Right renal pelvis (tissue), 4 donors: ENCODE measurements around the gene MACROD2. TPM values are rescaled to one million over a fixed set of nuclear protein-coding genes. Genes with fewer than 3 reads are reported as not detected.

Experiments used
- DNase-seq, 4 donors: peaks; one replicate each; pipeline ENCODE4 v3.0.0-alpha.2; 2013; ENCODE audit warnings: low read depth in 4 of 4, low spot score in 3 of 4, missing footprints in 1 of 4
- polyA plus RNA-seq, 4 donors: library from polyadenylated mRNA; unstranded; fragments of 120-200 nt; gene quantifications; one replicate each; pipeline ENCODE4 v1.2.1, GENCODE V29; 2013; ENCODE audit not compliant: insufficient read length in 4 of 4

The MACROD2 gene
- polyA plus RNA-seq, 4 donors, result 12.4 to 14.4 (median 13.6) TPM

DNA sequence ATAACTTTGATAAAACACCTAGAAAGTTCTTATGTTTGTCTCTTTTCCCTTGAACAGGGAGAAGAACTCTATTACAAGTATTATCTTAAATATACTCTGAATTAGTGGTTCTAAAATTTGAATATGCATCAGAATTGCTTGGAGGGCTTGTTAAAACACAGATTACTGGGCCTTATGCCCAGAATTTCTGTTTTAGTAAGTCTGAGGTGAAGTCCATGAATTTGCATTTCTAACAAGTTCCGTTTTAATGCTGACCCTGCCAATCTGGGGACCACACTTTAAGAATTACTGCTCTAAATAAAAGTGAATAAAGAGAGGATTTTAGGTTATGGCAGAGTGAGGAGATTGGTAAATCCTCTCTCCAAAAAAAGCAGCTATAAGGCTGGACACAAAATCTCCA is 510.2 kb downstream of the MACROD2 start:
- DNase-seq, result no peak

DNA sequence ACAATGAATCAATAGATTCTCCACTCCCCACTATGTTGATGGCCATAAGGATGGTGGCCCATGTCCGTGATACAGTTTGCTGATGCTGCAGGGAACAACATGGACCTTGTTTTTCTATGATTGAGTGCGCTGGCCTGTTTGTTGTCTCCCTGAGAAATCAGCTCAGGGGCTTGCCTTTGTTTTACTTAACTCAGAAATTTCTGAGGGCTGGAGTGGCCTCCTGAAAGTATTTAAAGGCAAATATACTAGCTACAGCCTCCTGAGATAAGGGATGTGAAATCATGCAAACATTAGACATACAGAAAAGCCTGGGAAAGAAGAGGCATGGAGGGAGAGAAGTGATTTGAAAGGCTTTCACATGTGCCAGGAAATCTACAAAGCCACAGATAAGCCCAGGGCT is 512.4 kb downstream of the MACROD2 start:
- DNase-seq, result no peak

DNA sequence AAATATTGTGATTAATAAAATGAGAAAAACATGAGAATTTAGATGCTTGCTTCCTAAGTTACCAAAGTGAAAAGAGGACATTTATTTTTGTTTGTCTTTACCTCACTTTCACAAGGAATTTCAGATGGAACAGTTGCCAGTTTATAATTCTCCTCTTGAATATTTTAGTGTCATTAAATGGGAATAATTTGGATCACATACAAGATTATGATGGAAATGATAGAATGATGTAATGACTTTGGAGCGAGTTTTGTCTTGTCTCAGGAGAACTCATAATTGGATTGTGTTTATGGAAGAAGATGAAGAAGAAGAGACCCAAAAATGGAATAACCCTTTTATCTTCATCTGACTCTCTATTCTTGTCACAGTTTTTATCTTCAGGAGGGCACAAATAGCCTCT is 515.0 kb downstream of the MACROD2 start:
- no peak for DNase-seq

DNA sequence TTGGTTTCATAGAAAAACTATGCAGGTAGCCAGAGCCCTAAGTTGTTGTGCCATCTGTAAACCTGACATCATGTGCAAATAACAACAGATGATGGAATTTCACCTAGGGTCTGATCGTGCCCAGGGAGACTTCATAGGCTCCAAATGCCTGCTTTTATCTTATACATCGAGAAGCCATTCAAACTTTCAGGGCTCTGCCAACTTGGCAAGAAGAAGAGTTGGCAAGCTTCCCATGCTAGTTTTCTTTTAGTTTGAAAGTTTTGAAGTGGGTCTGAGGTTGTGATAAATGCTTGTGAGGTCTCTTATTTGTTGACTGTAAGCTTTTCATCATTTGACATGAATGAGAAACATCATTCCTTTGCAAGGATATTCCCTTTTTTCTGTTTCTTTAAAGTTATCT is 517.5 kb downstream of the MACROD2 start:
- DNase-seq, result no peak

- no peak for DNase-seq
These were observed 523.3 kb downstream of the MACROD2 start for GRCh38 chr20:14518648-14519047.

- DNase-seq, result no peak
These were observed 525.7 kb downstream of the MACROD2 start for GRCh38 chr20:14521016-14521415.

- no peak for DNase-seq
These were observed 526.1 kb downstream of the MACROD2 start for GRCh38 chr20:14521436-14521835.

GRCh38 chr20:14522595-14522994 is 527.3 kb downstream of the MACROD2 start:
- DNase-seq, result no peak

GRCh38 chr20:14523090-14523489 is 527.8 kb downstream of the MACROD2 start:
- no peak for DNase-seq

DNA sequence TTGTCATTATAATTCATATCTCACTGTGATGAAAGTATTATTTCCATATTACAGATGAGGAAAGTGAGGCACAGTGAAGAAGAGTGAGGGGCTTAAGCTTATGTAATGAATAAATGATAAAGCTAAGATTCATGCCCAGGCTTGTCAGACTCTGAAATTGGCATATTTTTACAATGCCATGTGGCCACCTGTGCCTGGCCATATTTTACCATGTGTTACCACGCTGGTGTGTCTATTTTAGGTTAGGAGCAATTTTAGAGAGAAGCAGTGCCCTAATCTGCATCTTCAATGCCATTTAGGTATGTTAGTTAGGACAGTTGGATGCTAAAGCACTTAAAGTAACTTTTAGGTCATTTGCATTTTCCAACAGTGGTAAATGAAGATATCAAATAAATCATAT is 530.1 kb downstream of the MACROD2 start:
- DNase-seq, result no peak

DNA sequence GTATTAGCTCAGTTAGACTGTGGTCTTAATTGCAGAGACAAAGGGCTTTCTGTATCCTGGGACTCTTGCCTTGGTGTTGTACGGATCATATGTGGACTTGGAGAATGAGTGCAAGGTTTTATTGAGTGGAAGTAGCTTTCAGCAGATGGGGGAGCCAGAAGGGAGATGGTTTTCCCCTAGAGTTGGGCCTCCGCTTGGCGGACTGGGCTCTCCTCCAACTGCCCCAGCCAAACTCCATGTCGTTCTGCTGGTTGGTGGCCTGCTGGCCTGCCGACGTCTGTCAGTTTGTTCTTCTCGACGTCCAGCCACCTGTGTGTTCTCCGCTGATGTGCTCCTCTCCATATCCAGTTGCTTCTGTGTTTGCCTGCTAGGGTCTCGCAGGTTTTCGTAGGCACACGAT is 531.6 kb downstream of the MACROD2 start:
- DNase-seq, result no peak

- DNase-seq, result no peak
These were observed 536.5 kb downstream of the MACROD2 start for GRCh38 chr20:14531786-14532185.

DNA sequence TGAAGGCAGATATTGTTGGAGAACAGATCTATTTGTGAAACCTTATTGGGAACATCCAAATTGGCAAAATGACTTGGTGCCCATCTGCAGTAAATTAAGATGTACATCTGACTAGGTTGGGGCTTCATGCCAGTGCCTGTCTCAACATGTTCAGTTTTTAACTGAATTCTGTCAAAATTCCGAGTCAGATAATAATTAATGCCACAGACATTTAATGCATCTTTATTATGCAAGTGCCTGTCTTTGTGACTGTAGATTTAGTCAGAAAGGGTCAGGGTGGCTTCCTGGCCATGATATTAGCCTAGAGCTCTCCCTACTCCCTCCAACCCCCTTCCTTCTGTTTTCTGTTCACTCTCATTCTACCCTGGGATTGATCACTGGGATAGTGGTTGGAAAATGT is 541.4 kb downstream of the MACROD2 start:
- no peak for DNase-seq

DNA sequence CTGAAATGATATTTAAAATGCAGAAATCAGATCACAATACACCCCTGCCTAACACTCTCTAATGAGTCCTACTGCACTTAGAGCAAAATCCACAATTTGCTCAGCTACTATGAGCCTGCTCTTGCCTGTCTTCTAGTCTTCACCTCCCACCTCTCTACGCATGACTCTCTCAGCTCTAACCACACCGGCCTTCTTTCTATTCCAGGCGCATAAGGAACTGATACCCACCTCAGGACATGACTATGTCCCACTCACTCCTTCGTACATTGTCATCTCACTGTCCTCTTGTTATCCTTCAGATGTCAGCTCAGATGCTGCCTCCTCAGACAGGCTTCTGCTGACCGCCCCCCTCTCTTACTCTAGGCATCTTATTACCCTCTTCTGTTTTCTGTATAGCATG is 543.1 kb downstream of the MACROD2 start:
- no peak for DNase-seq

DNA sequence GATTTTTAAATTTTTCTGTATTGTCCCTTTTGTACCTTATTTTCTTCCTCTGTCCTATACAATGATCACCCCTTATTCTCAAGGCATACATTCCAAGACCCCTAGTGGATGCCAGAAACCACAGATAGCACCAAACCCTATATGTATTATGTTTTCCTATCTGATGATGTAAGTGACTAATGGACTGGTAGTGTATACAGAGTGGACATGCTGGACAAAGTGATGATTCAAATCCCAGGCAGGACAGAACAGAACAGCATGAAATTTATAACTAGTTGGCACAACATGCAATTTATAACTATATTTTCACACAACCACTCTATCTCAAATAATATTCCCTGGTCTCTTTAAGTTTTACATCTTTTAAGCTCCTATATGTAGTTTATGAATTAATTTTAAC is 547.7 kb downstream of the MACROD2 start:
- no peak for DNase-seq

- no peak for DNase-seq
These were observed 549.4 kb downstream of the MACROD2 start for GRCh38 chr20:14544688-14545087.

GRCh38 chr20:14550655-14551054 is 555.3 kb downstream of the MACROD2 start:
- no peak for DNase-seq

GRCh38 chr20:14553774-14554534 is 558.6 kb downstream of the MACROD2 start:
- DNase-seq, result no peak

DNA sequence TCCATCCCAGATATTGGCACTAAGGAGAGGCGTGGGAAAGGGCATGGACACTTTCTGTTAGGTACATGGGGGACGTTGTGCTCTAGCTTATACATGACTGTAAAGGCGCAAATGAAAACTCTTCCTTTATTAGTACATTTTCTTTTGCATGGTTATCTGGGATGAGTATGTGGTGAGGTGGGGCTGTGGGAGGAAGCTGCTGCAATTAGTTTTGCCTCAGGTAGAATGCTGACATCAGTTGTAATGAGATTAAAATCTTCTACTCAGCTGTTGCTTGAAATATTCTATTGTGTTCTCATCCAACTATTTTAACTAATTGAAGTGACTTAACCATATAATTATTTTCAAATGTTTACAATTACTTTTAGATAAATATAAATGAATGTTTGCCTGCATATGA is 560.4 kb downstream of the MACROD2 start:
- DNase-seq, result no peak

DNA sequence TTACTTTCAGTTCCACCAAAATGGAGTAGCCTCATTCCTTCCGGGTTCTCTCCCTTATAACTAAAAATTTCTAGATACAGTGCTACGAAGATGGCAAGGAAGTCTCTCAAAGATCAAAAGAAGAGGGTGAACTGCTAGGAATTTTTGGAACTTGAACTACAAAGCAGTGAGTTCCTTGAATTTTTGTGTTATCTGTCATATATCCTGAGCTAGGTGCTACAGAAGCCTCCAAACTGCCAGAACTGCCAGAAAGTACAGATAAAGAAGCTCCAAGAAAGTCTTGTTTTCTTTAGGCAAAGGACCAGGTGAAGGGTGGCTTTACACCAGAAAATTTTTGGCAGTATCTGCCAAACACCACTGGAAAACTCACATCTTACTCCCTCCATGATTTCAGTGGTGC is 560.9 kb downstream of the MACROD2 start:
- no peak for DNase-seq

DNA sequence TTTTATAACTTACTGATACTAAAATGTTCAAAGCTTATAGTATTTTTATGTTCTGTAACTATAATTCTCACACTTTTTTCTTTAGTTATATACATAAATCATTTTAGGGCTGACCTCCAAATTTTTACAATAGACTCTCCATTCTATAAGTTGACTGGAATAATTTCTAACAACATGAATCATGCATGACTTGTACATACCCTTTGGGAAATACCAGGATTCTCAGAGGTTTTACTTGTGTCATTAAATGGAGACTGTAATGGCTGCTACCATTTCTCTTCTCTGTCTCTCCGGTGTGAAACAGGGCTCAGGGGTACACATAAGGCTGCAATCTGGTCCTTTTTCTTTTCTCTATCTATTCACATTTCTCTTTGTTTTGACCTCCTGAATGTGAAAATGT is 564.3 kb downstream of the MACROD2 start:
- no peak for DNase-seq

DNA sequence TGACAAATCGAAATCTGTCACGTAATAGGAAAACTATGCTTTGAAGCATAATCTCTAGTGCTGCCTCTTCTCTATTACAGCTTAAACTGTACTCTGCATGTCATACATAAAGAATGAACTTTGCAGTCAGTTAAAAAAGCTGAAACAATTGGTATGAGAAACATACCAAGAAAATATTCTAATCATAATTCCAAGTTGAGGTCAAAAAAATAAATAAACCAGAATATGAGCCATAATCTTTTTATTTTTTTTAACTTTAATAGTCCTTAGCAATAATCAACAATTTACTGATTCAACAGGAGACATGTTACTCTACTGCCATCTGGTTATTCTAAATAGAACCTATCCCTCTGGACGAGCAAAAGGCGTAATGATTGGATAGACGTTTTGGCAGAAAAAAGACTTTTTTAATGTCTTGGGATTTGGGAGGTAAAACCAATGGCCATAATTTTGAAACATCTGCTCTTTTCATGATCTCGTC is 566.5 kb downstream of the MACROD2 start:
- no peak for DNase-seq

DNA sequence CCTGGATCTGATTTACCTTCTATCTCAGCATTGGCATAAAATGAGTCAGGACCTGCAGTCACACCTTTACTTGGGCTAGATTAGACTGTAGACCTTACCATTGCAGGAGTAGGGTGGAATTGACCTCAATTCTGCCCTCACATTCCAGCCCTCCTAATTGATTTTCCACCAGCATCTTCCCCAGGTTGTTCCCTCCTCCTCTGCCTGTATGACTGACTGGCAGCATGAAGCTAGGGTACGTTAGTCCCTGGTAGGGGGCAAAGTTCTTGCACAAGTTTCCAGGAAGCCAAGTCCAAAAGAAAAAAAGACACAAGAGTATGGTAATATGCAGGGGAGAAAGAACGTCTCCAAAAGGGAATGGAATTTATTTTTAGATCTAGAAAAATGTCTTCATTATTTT is 567.7 kb downstream of the MACROD2 start:
- no peak for DNase-seq
